ENCODE measurements around the gene CPNE4.
"Not testable (repeated sequence)": the region's sequence is repeated elsewhere in the genome, so short reads cannot be mapped to it uniquely, and the experiment has no call there.

Gene CPNE4

DNA sequence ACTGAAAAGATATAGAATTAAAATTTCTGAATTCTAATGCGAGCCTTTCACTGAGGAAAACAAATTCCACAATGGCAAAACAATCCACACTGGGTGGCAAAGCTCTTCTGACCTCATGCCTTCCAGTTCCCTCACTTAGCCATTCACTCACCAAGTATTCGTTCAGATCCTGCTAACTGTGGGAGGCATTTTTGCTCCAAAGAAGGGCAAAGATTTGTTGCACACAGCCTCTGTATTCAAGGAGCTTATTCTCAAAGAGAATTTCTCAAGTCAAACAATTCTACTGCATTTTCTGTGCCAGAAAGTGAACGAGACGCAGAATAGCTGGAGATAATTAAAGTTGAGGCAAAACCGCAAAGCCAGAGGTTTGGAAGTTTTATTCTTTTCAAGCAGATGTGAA, 77.3 kb downstream of the CPNE4 start:
- no peak for DNase-seq

- no peak for DNase-seq
These were observed 86.0 kb downstream of the CPNE4 start for GRCh38 chr3:131948806-131949205.

GRCh38 chr3:131944676-131945075, 90.1 kb downstream of the CPNE4 start:
- no peak for DNase-seq

GRCh38 chr3:131933665-131934064, 101.1 kb downstream of the CPNE4 start:
- no peak for DNase-seq

DNA sequence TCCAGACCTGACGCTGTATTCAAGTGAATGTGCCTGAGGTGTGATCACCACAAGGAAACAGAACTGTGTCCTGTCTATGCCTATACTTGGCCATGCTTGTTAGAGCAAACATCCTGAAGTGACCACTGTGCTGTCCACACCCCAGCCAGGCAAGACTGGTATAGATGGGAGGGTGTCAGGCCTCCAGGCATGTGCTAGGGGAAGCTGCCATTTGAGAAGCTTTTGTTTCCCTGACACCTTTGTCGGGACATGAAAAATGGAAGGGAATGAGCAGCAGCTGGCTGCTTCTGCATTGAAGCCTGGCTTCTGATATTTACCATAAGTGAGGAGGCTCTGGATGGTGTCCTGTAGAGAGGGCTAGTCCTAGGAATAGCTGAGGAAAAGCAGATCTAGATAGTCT, 106.2 kb downstream of the CPNE4 start:
- DNase-seq: no peak

- DNase-seq: no peak
These were observed 109.2 kb downstream of the CPNE4 start for GRCh38 chr3:131925571-131925970.

GRCh38 chr3:131922356-131922755, 112.5 kb downstream of the CPNE4 start:
- DNase-seq: no peak

DNA sequence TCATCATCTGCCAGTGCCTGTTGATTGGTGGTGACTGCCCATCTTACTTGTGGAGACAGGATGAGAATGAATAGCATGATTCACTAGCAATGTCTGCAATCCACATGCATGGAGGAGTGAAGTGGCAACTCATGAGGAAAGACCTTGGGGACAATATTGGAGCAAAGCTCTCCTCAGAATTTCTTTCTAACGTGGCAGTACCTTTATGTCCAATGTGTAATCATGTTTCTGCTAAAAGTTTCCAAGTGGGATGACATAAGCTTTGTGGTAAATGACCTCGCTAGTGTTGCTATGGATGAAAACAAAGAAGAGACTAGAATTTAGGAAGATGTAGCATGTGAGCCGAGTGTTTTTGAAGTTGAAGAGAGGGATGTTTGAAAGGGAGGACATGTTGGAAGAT, 117.8 kb downstream of the CPNE4 start:
- no peak for DNase-seq

GRCh38 chr3:131914090-131914691, 120.6 kb downstream of the CPNE4 start:
- DNase-seq: no peak

GRCh38 chr3:131912255-131912654, 122.6 kb downstream of the CPNE4 start:
- DNase-seq: no peak

- no peak for DNase-seq
These were observed 127.0 kb downstream of the CPNE4 start for GRCh38 chr3:131907796-131908195.

GRCh38 chr3:131903988-131904415, 130.8 kb downstream of the CPNE4 start:
- DNase-seq: no peak

DNA sequence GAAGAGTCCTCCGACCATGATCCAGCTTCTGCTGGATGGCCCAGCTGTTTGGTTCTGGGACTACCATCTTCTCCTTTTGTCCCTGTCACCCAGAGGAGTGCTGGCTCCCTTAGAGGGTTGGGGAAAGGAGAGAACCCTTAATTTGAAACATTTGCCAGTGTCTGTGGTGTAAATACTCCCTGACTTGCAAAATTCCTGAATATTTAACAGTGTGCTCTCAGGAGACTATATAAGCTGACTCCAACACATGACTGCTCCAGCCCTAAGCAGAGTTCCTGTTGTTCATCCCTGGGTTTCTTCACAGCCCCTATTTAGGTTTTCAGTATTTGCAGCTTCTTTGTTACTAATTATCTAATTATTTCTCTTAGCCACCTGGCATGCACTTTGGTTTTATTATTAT, 133.1 kb downstream of the CPNE4 start:
- DNase-seq: no peak

DNA sequence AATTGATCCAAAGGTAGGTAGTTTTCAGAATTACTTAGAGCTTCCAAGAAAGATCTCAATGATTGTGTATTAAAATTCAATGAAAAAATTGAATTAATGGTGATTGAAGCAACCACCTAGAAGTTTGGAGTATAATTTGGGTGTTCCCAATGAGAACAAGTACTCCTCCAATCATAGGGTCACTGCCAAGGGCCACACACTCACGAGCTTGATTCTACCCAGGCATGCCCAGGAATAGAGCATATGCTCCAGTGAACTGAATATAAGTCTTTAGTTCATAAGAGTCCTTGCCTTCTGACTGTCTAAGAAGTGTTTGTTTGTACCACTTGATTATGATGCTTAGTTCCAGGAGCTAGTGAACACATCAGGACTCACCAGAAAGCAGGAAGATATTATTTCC, 133.9 kb downstream of the CPNE4 start:
- DNase-seq: no peak

GRCh38 chr3:131899021-131899420, 135.8 kb downstream of the CPNE4 start:
- no peak for DNase-seq

DNA sequence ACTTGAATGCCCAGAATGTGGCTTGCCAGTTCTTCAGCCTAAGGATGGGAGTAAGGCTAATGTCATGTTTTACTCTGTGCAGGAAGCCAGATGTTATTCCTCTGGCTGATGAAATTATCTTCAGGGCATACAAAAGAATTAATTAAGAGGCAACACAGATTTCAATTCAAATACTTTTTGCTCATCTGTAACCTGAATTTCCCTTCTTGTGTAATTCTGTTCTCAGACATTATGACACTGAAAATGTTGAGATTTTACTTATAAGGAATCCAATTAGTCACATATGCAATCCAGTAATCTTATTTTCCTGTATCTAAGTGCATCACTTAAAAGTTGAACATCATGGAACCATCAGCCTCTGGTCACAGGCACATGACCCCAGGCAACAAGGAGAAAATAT, 136.5 kb downstream of the CPNE4 start:
- no peak for DNase-seq

DNA sequence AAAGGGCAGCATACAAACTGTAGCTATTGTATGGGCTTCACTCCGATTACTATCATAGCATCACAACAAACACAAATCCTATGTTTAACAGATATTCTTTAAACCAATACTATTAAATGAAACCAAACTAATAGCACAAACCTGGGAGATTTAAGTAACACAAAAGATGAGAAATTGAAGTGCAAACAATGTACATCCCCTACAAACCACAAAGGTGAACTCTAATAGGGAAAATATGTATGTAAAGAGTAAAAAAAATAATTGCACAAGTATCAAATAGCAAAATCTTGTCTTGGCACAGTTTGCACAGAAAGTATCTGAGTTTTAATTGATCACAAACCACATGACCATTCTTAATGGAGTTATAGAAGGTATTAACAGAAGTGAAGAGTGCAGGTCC, 138.5 kb downstream of the CPNE4 start:
- DNase-seq: no peak

- DNase-seq: no peak
These were observed 139.0 kb downstream of the CPNE4 start for GRCh38 chr3:131895766-131896165.

GRCh38 chr3:131892331-131892730, 142.5 kb downstream of the CPNE4 start:
- no peak for DNase-seq

- DNase-seq: not testable (repeated sequence)
These were observed 148.9 kb downstream of the CPNE4 start for GRCh38 chr3:131885871-131886270.

DNA sequence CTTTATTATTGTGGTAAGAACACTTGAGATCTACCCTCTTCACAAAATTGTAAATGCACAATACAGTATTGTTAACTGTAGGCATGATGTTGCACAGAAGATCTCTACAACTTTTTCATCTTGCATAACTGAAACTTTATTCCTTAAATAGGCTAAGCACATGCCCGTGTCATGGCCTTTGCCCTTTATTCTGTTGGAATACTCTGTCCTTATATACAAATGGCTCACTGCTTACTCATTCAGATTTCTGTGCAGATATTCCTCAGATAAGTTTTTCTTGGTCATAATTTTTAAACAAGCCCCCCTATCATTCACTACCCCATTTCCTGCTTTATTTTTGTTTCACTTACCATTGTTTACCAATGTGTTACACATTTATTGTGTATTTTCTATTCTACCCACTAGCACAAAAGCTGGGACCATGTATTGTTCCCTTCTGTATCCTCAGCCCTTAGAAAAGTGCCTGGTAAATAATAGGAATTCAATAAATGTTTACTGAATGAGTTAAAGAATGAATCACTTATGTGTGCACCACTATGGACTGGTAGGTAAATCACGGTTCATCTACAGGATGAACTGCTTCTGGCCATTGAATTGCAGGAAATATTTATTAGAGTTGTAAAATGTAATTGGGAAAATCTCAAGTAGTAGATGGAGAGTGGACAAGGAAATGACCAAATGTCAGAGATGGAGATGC, 151.0 kb downstream of the CPNE4 start:
- no peak for DNase-seq

- DNase-seq: no peak
These were observed 151.7 kb downstream of the CPNE4 start for GRCh38 chr3:131883086-131883485.

- DNase-seq: no peak
These were observed 153.0 kb downstream of the CPNE4 start for GRCh38 chr3:131881777-131882176.

DNA sequence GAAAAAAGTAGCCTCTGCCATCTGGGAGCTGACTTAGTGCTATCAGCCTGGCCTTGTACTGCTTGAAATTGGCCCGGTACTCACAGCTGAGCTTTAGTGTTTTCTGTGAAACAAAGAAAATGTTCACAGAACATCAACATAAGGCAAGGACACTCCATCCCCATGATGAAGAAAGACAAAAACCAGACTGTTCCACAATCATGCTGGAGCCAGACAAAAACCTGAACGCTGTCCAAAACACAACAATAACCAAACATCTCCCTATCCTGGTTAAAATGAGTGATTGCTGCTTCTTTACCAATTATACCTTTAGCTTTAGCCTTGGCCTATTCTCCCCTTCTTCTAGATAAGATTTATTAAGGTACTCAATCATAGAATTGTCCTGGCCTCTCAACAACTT, 153.9 kb downstream of the CPNE4 start:
- no peak for DNase-seq

DNA sequence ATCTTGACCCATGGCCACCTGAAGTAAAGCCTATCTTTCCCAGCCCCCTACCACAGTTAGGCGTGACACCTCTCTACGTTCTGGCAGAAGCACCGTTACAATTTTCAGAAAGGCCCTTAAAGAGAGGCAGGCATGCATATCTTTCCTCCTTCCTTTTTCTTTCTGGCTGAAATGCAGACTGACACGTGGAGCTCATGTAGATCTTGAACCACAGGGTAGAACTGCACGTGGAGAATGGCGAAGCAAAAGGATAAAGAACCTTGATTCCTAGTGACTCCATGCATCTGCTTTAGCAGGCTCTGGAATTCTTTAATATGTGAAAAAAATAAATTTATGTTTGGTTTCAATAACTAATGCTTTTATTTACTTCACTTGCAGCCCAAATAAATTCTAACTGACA, 166.6 kb downstream of the CPNE4 start:
- DNase-seq: no peak
